HCT116 (cell line): ENCODE data around the gene NR2C2AP.
"Not testable (repeated sequence)": the region's sequence is repeated elsewhere in the genome, so short reads cannot be mapped to it uniquely, and the experiment has no call there.

Source experiments
- ATF3 ChIP-seq: IDR thresholded peaks from 2 replicates; pipeline ENCODE4 v1.6.1; 2012
- CTCF ChIP-seq, 3 experiments: fragments of 200-600 bp in 1 of 3; sonication (generic) in 1 of 3; IDR thresholded peaks in 2 of 3; conservative IDR thresholded peaks in 1 of 3; 2 replicates each; pipeline ENCODE4 v1.5.1; 2012 to 2017; ENCODE audit warnings: low read depth in 2 of 3, low read length in 2 of 3, antibody characterized with exemption in 1 of 3, borderline replicate concordance in 1 of 3, control low read depth in 1 of 3, mild to moderate bottlenecking in 1 of 3, mixed read lengths in 1 of 3, mixed run types in 1 of 3, moderate library complexity in 1 of 3; ENCODE audit not compliant: insufficient read depth in 1 of 3
- EGR1 ChIP-seq: IDR thresholded peaks from 2 replicates; pipeline ENCODE4 v1.6.1; 2012; ENCODE audit warnings: low read depth
- EZH2 ChIP-seq: fragments of 200-600 bp; sonication (generic); IDR thresholded peaks from 2 replicates; pipeline ENCODE4 v1.6.1; 2017; ENCODE audit warnings: antibody characterized with exemption, mixed run types
- EZH2phosphoT487 ChIP-seq: fragments of 200-600 bp; IDR thresholded peaks from 2 replicates; pipeline ENCODE4 v1.6.1; 2018; ENCODE audit warnings: antibody characterized with exemption, borderline replicate concordance
- POLR2A ChIP-seq: IDR thresholded peaks from 2 replicates; pipeline ENCODE4 v1.7.0; 2011; ENCODE audit warnings: borderline replicate concordance; ENCODE audit not compliant: insufficient read depth, insufficient read length; ENCODE audit errors: extremely low read depth
- POLR2AphosphoS5 ChIP-seq: IDR thresholded peaks from 2 replicates; pipeline ENCODE4 v1.6.1; 2011; ENCODE audit warnings: mild to moderate bottlenecking, low read depth, low read length, moderate library complexity
- RAD21 ChIP-seq: IDR thresholded peaks from 2 replicates; pipeline ENCODE4 v1.6.1; 2012; ENCODE audit warnings: low read depth, mild to moderate bottlenecking
- REST ChIP-seq: IDR thresholded peaks from 2 replicates; pipeline ENCODE4 v1.6.1; 2012; ENCODE audit warnings: low read depth
- SIN3A ChIP-seq: IDR thresholded peaks from 2 replicates; pipeline ENCODE4 v1.6.1; 2012; ENCODE audit warnings: low read depth
- TCF7L2 ChIP-seq: IDR thresholded peaks from 2 replicates; pipeline ENCODE4 v1.7.0; 2011; ENCODE audit warnings: borderline replicate concordance, inconsistent platforms; ENCODE audit not compliant: insufficient read depth, insufficient read length; ENCODE audit errors: extremely low read depth
- YY1 ChIP-seq: IDR thresholded peaks from 2 replicates; pipeline ENCODE4 v1.6.1; 2011; ENCODE audit warnings: low read length, low read depth, moderate library complexity, mild to moderate bottlenecking; ENCODE audit not compliant: insufficient replicate concordance; ENCODE audit errors: extremely low read depth
- ZNF274 ChIP-seq: fragments of 200-500 bp; sonication (Bioruptor generic); IDR thresholded peaks from 2 replicates; pipeline ENCODE4 v1.6.1; 2014; ENCODE audit warnings: mild to moderate bottlenecking, low read depth, low read length, inconsistent platforms

- not testable (repeated sequence) for TF ChIP-seq CTCF (IDR thresholded peaks at IDR 0.05 in 2 of 3, conservative IDR thresholded peaks at IDR 0.05 in 1 of 3; ENCODE audit: borderline replicate concordance in 1 of 3, insufficient read depth in 1 of 3, low read depth in 2 of 3, low read length in 2 of 3); EZH2; EGR1; POLR2A; YY1; REST; POLR2AphosphoS5; RAD21; ZNF274; EZH2phosphoT487; TCF7L2; ATF3; SIN3A
Measured at GRCh38 chr19:19173243-19173642, 30.0 kb downstream of the NR2C2AP start.
